Caco-2 (cell line): Measurements from ENCODE around the gene FARP1. TPM values are rescaled to one million over a fixed set of nuclear protein-coding genes. Genes with fewer than 3 reads are reported as not detected.
A peak's percentile ranks its signal among the peaks of the same experiment; 100 is the strongest.

Source experiments
- BruUV-seq: library from RNA; stranded (reverse); fragments of 400-500 nt; replicated peaks from 2 replicates; lab custom pipeline; 2021; lab: Mats Ljungman, UMichigan
- CTCF ChIA-PET: fragments of 300-600 bp; sonication (Branson Sonifier 250); formaldehyde crosslinking; loops from one replicate; lab custom pipeline; 2022; ENCODE audit warnings: antibody characterized with exemption; lab: Charles Lee
- POLR2A ChIA-PET: fragments of 300-600 bp; sonication (Branson Sonifier 250); formaldehyde crosslinking; loops from one replicate; lab custom pipeline; 2022; ENCODE audit warnings: antibody characterized with exemption; lab: Charles Lee
- DNase-seq, 2 experiments: peaks; one replicate each; pipeline versions ENCODE4 v3.0.0 to v3.0.0-alpha.2; 2020 to 2022
- H3K27me3 ChIP-seq: replicated peaks from 2 replicates; pipeline ENCODE4 v1.6.0; 2011; ENCODE audit warnings: low read length; ENCODE audit not compliant: control insufficient read depth, insufficient read depth
- H3K36me3 ChIP-seq: 2 replicates; pipeline ENCODE4 v1.5.1; 2011; ENCODE audit warnings: low read length; ENCODE audit not compliant: control insufficient read depth, insufficient read depth
- H3K4me1 ChIP-seq: fragments of 250-450 bp; sonication (Bioruptor Pico); 2 replicates; pipeline ENCODE4 v1.5.1; 2020; ENCODE audit warnings: mild to moderate bottlenecking
- H3K4me3 ChIP-seq: 2 replicates; pipeline ENCODE4 v1.5.1; 2011; ENCODE audit warnings: low read depth, mild to moderate bottlenecking, control low read depth, low read length
- H3K9me3 ChIP-seq: fragments of 250-450 bp; sonication (Bioruptor Pico); 2 replicates; pipeline ENCODE4 v1.5.1; 2020; ENCODE audit warnings: mild to moderate bottlenecking, moderate library complexity
- H3K27ac Mint-ChIP-seq: one replicate; pipeline ENCODE4 v1.8.0; 2022; ENCODE audit warnings: mixed read lengths; ENCODE audit not compliant: unreplicated experiment
- H3K27me3 Mint-ChIP-seq: one replicate; pipeline ENCODE4 v1.8.0; 2022; ENCODE audit warnings: mixed read lengths; ENCODE audit not compliant: insufficient read depth, unreplicated experiment
- H3K36me3 Mint-ChIP-seq: one replicate; pipeline ENCODE4 v1.8.0; 2022; ENCODE audit warnings: mild to moderate bottlenecking, mixed read lengths; ENCODE audit not compliant: insufficient read depth, unreplicated experiment
- H3K4me1 Mint-ChIP-seq: one replicate; pipeline ENCODE4 v1.8.0; 2022; ENCODE audit warnings: low read depth, mixed read lengths; ENCODE audit not compliant: unreplicated experiment
- H3K4me3 Mint-ChIP-seq: one replicate; pipeline ENCODE4 v1.8.0; 2022; ENCODE audit warnings: mild to moderate bottlenecking, moderate library complexity, mixed read lengths; ENCODE audit not compliant: unreplicated experiment
- H3K9me3 Mint-ChIP-seq: one replicate; pipeline ENCODE4 v1.8.0; 2022; ENCODE audit warnings: mixed read lengths; ENCODE audit not compliant: unreplicated experiment
- intact Hi-C: fragments of 100-400 bp; cut with micrococcal nuclease; formaldehyde crosslinking; loops from one replicate; pipeline ENCODE4 v1.10.0; 2022; ENCODE audit not compliant: unreplicated experiment
- total RNA-seq: library from RNA; stranded (reverse); gene quantifications from 2 replicates; pipeline ENCODE4 v1.2.3, GENCODE V29; 2022
- TF ChIP-seq, protein P1 (sequence below), 2 experiments: fragments of 200-600 bp in 1 of 2; IDR thresholded peaks; 1 replicate in 1 of 2; 2 replicates in 1 of 2; pipeline versions ENCODE4 v1.5.1 to v1.8.0; 2011 to 2022; ENCODE audit warnings: antibody characterized with exemption in 1 of 2, control low read depth in 1 of 2, inconsistent platforms in 1 of 2, low read depth in 1 of 2, low read length in 1 of 2, mild to moderate bottlenecking in 1 of 2, moderate library complexity in 1 of 2; ENCODE audit not compliant: insufficient read depth in 1 of 2, severe bottlenecking in 1 of 2, unreplicated experiment in 1 of 2

The FARP1 gene
- total RNA-seq, 1 experiment from 2014 or later, result 189 TPM

DNA sequence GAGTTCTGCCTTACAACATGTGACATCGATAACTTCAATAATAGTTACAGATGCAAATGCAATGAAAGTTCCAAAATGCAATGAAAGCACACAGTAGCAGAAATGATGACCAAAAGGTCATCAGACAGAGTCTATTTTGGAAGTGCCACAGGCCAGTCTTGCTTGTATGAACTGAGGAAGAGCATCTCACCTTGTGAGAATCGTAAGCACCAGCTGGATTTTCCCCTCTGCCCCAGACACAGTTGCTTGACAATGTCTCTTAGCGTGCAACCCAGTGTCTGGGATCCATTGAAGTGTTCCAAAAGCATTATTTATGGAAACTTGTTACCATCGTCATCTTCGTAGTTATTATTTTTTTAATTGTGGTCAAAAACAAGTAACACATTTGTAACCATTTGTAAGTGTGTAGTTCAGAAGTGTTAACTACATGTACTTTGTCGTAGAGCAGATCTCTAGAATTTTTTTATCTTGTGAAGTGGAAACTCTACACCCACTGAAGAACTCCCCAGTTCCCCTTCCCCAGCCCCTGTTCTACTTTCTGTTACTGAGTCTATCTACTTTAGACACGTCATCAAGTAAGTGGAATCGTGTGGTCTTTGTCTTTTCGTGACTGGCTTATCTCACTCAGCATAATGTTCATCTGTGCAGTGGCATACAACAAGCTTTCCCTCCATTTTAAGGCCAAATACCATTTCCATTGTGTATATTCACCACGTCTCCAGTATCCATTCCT, 204.2 kb downstream of the FARP1 start:
- intact Hi-C loops, result no loop called here
- no TSS peak for BruUV-seq
- Histone ChIP-seq H3K27me3 (no peaks in the 10 kb centered on the region), H3K4me3 (no peak overlapping the region), H3K36me3 (peaks cover 2% of the 10 kb centered on the region; the same call in 1 of the 2 replicates), H3K9me3 (no peaks in the 10 kb centered on the region), H3K4me1 (no peaks in the 10 kb centered on the region)
- ChIA-PET CTCF (no interaction called here), POLR2A (no interaction called here)
- Mint-ChIP-seq H3K4me1 (no peaks in the 10 kb centered on the region), H3K4me3 (no peak overlapping the region), H3K27ac (no peak overlapping the region), H3K27me3 (no peaks in the 10 kb centered on the region), H3K36me3 (peaks cover 48% of the 10 kb centered on the region), H3K9me3 (no peaks in the 10 kb centered on the region)
- DNase-seq, result no peak
- TF ChIP-seq, protein P1, sequence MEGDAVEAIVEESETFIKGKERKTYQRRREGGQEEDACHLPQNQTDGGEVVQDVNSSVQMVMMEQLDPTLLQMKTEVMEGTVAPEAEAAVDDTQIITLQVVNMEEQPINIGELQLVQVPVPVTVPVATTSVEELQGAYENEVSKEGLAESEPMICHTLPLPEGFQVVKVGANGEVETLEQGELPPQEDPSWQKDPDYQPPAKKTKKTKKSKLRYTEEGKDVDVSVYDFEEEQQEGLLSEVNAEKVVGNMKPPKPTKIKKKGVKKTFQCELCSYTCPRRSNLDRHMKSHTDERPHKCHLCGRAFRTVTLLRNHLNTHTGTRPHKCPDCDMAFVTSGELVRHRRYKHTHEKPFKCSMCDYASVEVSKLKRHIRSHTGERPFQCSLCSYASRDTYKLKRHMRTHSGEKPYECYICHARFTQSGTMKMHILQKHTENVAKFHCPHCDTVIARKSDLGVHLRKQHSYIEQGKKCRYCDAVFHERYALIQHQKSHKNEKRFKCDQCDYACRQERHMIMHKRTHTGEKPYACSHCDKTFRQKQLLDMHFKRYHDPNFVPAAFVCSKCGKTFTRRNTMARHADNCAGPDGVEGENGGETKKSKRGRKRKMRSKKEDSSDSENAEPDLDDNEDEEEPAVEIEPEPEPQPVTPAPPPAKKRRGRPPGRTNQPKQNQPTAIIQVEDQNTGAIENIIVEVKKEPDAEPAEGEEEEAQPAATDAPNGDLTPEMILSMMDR (IDR thresholded peaks at IDR 0.05; ENCODE audit: insufficient read depth in 1 of 2, low read depth in 1 of 2, low read length in 1 of 2, severe bottlenecking in 1 of 2, unreplicated experiment in 1 of 2), result no peak

DNA sequence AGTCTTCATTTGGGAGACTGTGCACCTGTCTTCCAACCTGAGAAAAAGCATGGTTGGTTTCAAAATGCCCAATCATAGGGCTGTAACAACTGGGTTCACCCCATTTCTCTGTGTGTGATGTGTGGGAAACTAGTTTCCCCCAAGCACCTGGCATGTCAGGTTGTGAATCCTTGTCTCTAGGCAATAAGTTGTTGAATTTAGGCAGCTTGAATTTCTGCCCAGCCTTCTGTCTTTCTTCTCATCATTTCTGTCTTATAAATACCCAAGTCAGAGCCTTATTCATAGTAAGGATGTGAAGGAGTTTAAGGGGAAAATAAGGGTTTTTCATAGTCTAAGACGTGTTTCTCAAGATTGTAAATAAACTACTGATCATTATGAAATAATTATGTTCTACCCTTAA, 204.9 kb downstream of the FARP1 start:
- no peak overlapping the region for H3K4me3 ChIP-seq
- Mint-ChIP-seq H3K9me3 (no peaks in the 10 kb centered on the region), H3K27me3 (no peaks in the 10 kb centered on the region), H3K4me1 (no peaks in the 10 kb centered on the region), H3K36me3 (peaks cover 43% of the 10 kb centered on the region), H3K4me3 (no peak overlapping the region), H3K27ac (no peak overlapping the region)
- intact Hi-C loops, result no loop called here
- H3K4me1 ChIP-seq, result no peaks in the 10 kb centered on the region; the same call in 1 of the 2 replicates
- no TSS peak for BruUV-seq
- H3K27me3 ChIP-seq, result no peaks in the 10 kb centered on the region
- TF ChIP-seq, protein P1 (IDR thresholded peaks at IDR 0.05; ENCODE audit: insufficient read depth in 1 of 2, low read depth in 1 of 2, low read length in 1 of 2, severe bottlenecking in 1 of 2, unreplicated experiment in 1 of 2), result no peak
- peaks cover 2% of the 10 kb centered on the region; the same call in 1 of the 2 replicates for H3K36me3 ChIP-seq
- ChIA-PET POLR2A (no interaction called here), CTCF (no interaction called here)
- no peak for DNase-seq
- no peaks in the 10 kb centered on the region for H3K9me3 ChIP-seq

- Mint-ChIP-seq H3K36me3 (peaks cover 34% of the 10 kb centered on the region), H3K9me3 (no peaks in the 10 kb centered on the region), H3K27ac (peak overlapping the region; percentile 37), H3K4me1 (no peaks in the 10 kb centered on the region), H3K4me3 (no peak overlapping the region), H3K27me3 (no peaks in the 10 kb centered on the region)
- Histone ChIP-seq H3K4me1 (no peaks in the 10 kb centered on the region; the same call in 1 of the 2 replicates), H3K4me3 (no peak overlapping the region), H3K36me3 (peaks cover 2% of the 10 kb centered on the region; the same call in 1 of the 2 replicates), H3K27me3 (no peaks in the 10 kb centered on the region), H3K9me3 (no peaks in the 10 kb centered on the region)
- no TSS peak for BruUV-seq
- no peak for DNase-seq
- intact Hi-C loops, result no loop called here
- TF ChIP-seq, protein P1 (IDR thresholded peaks at IDR 0.05; ENCODE audit: insufficient read depth in 1 of 2, low read depth in 1 of 2, low read length in 1 of 2, severe bottlenecking in 1 of 2, unreplicated experiment in 1 of 2), result no peak
- ChIA-PET POLR2A (no interaction called here), CTCF (no interaction called here)
These were observed 205.7 kb downstream of the FARP1 start for GRCh38 chr13:98348466-98349200.
